GM18505 (cell line): Measurements from ENCODE around the gene POLD4.

ENCODE experiments used
- ATAC-seq: cut with Tn5 transposase; IDR thresholded peaks from one replicate; pipeline ENCODE4 v1.9.1; 2021; ENCODE audit not compliant: unreplicated experiment
- POLR2A ChIP-seq: IDR thresholded peaks from 4 replicates; pipeline ENCODE4 v1.6.1; 2011; ENCODE audit warnings: borderline replicate concordance; ENCODE audit not compliant: insufficient read depth, insufficient read length; ENCODE audit errors: extremely low read depth

The POLD4 gene

DNA sequence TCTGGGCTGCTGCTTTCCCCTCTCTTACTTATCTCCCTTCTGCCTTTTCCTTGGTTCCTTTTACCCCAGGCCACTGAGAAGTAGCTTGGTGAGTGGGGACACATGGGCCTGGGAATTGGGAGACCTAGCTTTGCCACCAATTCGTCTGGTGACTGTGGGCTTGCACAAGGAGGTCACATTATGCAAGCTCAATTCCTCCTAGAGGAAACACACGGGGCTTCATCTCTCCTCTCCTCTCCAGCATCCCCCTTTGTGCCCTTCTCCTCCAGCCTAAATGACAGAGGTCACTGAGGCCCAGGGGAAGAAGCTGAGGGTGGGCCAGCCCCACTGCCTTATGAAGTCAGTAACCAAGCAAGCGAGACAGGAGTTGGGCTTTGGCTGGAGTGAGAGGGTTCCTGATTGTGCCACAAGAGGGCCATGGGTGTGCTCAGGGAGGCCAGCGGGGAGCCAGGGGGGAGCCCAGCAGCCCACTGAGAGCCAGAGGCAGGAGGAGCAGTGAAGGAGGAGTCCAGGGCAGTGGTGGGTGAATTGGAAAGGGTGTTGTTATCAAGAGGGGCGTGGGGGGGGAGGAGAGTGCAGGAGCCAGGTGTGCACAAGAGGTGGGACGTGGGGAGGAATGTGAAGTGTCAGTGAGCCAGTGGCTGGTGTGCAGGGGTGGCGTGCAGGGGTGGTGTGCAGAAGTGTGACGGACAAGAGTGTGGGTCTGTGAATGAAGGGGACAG lies 18.0 kb upstream of the POLD4 start:
- no peak for ATAC-seq
- TF ChIP-seq POLR2A, result no peak

DNA sequence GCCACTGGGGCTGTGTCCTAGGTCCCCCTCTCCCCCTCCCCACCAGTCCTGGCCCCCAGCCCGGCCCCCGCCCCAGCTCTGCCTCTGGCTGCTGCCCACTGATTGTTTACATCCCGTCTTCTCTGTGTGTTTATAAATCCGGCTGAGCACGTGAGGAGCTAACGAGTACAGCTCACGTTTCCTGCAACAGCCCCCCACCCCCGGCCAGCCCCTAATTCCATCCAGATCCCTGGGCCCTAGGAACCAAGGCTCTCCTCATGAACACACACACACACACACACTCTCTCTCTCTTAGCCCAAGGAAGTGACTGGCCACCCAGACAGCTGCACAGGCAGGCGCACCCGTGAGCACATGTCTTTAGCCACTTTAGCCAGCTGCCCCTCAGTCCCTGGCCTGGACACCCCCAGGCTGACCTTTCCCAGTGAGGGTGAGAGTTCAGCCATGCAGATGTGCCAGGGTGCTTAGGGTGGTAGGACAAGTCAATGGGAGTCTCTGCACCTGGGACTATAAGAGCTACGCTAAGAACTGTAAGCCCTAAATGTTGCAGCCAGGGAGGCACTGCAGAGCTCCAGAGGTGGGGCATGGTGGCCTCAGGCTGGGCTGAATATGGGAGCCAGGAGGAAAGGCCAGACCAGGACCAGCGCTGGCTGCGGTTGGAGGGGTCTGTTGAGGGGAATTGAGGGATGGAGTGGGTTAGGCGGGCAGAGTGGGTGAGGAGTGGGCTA lies 17.2 kb upstream of the POLD4 start:
- TF ChIP-seq POLR2A, result no peak
- no peak for ATAC-seq

DNA sequence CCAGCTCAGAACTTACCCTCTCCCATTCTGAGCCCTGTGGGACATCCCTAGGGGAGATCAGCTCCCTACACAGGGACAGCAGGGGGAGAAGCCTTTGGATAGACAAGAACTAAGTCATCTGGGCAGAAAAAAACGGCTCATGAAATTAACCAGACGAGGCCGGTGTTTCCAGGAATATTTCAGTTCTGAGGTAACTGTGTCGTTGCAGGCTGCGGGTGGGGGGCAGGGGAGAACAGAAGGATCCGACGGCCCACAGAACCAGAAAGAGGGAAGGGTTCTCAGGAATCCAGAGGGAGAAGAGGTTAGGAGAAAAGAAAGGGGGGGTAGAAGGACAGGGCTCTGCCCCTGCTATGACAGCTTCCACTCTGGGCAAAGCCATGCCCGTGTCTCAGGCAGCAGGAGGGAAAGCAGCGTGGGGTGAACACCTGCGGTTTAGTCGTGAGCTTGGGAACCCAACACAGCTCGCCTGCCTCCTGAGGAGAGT lies 16.5 kb upstream of the POLD4 start:
- no peak for ATAC-seq
- TF ChIP-seq POLR2A, result no peak

DNA sequence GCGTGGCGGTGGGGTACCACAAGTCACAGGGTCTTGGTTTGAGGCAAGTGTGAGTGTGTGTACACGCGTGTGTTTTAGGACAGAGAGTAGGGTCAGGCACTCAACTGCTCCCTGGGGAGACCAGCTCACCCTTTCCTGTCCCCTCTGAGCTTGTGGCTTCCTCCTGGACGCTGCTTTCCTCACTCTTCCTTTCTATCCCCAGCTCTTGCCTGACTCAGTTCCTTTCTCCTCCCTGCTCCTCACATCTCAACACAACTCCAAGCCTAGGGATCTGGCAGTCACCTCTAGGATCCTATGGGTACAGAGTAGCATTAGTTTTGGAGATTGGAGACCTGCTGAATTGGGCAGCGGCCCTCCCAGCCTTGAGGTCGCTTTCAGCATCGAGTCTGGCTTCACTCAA lies 15.9 kb upstream of the POLD4 start:
- no peak for ATAC-seq

DNA sequence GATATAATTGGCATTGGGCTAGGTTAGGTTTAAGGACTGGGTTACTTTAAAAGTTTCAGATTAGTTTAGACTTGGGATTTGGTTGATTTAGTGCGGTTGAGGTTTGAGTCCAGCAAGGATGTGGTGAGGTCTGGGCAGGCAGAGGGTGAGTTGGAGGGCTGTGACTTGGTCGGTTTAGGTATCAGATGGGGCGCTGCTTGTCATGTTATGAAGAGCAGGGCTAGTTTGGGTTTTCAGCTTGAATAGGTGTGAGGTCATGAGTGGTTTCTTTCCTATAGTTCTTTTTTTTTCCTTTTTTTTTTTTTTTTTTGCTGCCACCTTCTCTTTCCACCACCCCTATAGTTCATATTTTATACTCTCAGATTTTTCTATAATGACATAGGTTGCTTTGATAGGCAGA lies 15.3 kb upstream of the POLD4 start:
- ATAC-seq, result no peak
- no peak for TF ChIP-seq POLR2A

More for the DNA sequence above, 15.9 kb upstream of the POLD4 start:
- no peak for TF ChIP-seq POLR2A

DNA sequence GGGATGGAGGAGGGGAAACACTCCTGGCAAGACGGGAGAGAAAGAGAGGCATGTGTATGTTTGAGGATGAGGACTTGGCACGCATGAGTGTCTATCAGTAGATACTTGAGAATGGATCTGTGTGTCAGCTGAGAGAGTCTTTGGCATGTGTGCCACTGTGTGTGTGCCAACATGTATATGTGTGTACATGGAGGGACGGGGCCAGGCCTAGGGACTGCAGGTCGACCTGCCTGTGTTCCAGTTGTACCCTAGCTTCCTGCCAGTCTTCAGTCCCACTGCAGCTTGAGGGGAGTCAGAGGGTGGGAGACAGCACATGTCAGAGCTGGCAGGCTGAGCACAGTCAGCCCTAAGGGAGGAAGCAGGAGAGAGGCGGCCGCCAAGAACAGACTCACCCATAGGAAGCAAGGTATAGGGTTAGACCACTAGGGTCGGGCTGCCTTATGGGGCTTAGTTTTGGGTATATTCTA lies 14.4 kb upstream of the POLD4 start:
- no peak for ATAC-seq
- no peak for TF ChIP-seq POLR2A

DNA sequence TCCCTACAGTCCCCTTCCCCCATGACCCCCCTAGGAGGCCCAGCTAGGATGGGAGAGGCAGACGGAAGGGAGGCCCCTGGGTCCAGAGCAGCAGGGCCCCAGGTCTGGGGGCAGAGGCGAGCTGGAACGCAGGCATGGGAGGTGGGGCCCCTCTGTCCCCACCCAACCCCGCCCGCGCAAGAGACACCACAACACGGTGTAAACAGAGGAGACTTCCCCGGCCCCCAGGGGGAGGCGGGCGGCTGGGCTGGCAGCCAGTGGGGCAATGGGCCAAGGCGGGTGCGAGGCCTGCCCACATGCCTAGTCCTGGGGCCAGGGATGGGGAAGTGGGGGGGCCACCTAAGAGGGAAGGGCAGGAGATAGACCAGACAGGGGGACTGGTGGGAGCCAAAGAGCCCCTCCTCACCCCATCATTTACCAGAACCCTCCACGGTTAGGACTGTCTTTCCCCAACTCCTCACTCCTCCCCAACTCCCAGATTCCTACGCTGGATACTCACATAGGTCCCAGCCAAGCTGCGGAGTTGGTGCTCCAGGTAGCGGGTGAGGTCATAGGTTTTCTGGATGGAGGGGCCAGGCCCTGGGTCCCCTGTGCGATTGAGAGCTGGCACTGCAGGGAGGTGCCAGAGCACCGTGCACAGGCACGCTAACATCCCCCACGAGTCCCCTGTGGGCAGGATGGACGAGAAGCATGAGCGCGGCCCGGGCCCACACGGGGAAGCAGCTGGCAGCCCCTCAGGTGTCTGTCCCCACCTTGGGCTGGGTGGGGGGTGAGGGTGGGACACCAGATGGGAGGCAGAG lies 13.8 kb upstream of the POLD4 start:
- ATAC-seq, result no peak
- no peak for TF ChIP-seq POLR2A

DNA sequence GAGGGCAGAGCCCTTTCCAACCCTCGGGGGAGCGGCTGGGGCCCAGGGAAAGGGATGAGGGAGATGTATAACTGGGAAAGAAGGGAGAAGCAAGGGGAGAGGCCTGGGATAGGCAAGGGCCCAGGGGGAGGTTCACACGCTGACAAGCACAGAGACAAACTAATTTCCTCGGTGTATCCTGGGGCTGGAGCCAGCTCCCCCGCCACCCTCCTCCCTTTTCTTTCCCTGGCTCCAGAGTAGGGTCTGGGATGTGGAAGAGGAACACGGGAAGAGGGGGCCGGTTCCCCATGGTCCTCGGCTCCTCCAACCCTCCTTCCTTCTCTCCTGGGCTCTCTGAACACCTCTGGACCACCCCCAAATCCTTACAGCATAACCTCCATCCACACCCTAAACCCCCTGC lies 13.2 kb upstream of the POLD4 start:
- ATAC-seq, result no peak
- TF ChIP-seq POLR2A, result no peak

DNA sequence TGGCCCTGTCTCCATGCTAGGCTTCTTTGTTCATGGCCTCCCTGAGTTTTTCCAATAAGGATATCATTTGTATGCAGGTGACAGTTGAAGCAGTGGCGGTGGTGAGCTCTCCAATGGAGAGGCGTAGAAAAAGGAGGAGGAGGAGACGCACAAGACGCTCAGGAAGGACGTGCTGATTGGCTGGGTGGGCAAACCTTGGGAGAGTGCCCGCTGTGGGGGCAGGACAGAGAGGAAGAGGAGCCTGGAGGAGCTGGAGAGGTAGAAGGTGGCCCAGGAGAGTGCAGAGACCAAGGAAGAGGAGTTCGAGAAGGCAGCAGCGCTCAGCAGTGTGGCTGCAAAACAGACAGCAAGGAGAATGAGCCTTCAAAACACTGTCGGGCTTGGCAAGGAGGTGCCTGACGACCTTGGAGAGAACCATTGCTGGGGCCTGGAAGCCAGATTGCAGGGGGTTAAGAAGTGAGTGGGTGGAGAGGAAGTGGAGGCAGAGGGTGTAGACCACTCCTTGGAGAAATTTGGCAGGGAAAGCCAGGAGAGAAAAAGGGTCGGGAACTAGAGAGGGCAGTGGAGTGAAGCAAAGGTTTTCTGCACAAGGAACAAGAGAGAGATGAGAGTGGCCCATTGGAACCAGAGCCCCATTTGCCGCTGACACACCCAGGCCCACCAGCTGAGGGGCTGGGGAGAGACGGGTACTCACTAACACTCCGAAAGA lies 12.5 kb upstream of the POLD4 start:
- TF ChIP-seq POLR2A, result no peak
- no peak for ATAC-seq

DNA sequence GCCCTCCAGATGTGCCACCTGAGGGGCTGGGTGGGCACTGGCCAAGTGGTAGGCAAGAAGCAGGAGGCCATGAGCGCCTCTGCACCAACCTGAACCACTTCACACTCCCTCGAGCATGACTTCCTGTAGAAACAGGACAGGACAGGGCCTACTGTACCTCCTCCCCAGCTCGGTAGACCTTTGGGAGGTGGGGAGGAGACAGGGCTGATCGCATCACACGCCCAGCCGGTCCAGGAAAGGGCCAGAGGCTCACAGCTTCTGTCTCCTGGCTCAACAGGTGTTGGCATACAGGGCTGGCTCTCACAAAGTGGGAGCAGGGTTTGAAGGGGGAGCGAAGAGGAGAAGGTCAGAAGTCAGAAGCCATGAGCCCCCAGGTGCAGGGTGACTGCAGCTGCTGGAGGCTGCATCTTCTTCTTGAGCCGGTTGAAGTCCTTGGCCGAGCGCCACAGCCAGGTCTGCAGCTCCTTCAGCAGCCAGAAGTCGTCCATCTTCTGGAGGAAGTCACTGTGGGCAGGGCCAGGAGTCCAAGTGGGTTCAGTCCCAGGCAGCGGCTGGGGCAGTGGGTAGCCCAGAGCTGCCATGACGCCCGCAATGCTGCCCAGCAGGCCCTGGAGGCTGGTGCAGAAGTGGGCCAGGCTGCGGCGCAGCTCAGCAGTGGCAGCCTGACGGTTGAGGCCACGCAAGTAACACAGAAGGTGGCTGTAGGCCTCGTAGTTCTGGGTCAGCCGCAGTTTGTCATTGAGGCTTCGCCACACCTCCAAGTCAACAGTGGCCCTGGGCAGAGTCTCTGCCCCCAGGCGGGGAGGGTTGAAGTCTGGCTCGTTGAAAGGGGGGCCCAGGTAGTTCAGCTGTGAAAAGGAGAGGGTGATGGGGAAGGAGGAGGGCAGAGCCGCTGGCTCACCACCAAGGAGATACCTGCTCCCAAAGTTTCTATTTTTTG lies 11.7 kb upstream of the POLD4 start:
- ATAC-seq, result no peak
- TF ChIP-seq POLR2A, result no peak

DNA sequence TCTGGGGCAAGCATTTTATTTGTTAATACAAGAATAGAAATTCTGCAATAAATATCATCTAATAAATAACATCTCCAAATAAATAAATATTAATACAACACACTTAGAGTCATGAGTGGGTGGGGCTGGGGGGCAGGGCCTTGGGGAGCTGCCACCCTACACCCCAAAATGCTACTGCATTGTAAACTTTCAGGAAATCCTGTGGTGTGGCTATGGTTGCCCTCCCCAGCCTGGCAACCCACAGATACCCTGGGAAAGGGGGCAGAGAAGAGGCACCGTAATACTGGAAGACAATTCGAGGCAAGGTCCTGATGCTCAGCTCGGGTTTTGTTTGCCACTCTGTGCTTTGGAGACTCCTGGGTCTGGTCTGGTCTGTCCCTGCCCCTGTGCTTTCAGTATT lies 10.8 kb upstream of the POLD4 start:
- ATAC-seq, result no peak
- no peak for TF ChIP-seq POLR2A
